Adrenal gland (tissue), 12 donors: ENCODE data around the gene BTBD9. TPM values are rescaled to one million over a fixed set of nuclear protein-coding genes. Genes with fewer than 3 reads are reported as not detected.

Experiments used
- DNase-seq, 7 donors: peaks; one replicate each; pipeline ENCODE4 v3.0.0-alpha.2; 2019 to 2020
- H3K27ac ChIP-seq, 5 donors: fragments of 200-600 bp; sonication (generic) in 4 of 5; 1 replicate in 3 of 5; 2 replicates in 2 of 5; pipeline versions ENCODE4 v1.5.1 to v1.8.0; 2016 to 2020; ENCODE audit warnings: mild to moderate bottlenecking in 1 of 5
- H3K27me3 ChIP-seq: fragments of 200-600 bp; 2 replicates; pipeline ENCODE4 v1.8.0; 2021
- H3K36me3 ChIP-seq, 2 donors: fragments of 200-600 bp; replicated peaks in 1 of 2; 1 replicate in 1 of 2; 2 replicates in 1 of 2; pipeline versions ENCODE4 v1.5.1 to v1.8.0; 2018 to 2022
- H3K4me1 ChIP-seq, 2 donors: fragments of 200-600 bp; replicated peaks in 1 of 2; 1 replicate in 1 of 2; 2 replicates in 1 of 2; pipeline versions ENCODE4 v1.5.1 to v1.8.0; 2018 to 2021
- H3K4me3 ChIP-seq, 4 donors: fragments of 200-600 bp; sonication (generic) in 3 of 4; one replicate each; pipeline ENCODE4 v1.5.1; 2016 to 2018
- H3K9me3 ChIP-seq, 3 donors: fragments of 200-600 bp; sonication (generic) in 1 of 3; replicated peaks in 1 of 3; 1 replicate in 2 of 3; 2 replicates in 1 of 3; pipeline versions ENCODE4 v1.5.1 to v1.8.0; 2016 to 2021
- CTCF ChIP-seq, 6 experiments: fragments of 450-650 bp in 4 of 6; fragments of 200-600 bp in 2 of 6; sonication (generic) in 1 of 6; IDR thresholded peaks; 1 replicate in 5 of 6; 2 replicates in 1 of 6; pipeline versions ENCODE4 v1.5.1 to v1.8.0; 2016 to 2021; ENCODE audit warnings: antibody characterized with exemption in 6 of 6, mild to moderate bottlenecking in 2 of 6, moderate library complexity in 1 of 6
- POLR2A ChIP-seq, 2 donors: fragments of 450-650 bp; IDR thresholded peaks; one replicate each; pipeline ENCODE4 v1.6.1; 2017; ENCODE audit warnings: antibody characterized with exemption in 2 of 2, mild to moderate bottlenecking in 2 of 2, moderate library complexity in 1 of 2
- WGBS, 4 donors: extraction: QIAGEN DNeasy Blood & Tissue Kit in 2 of 4; methylation state at CpG; one replicate each; pipeline versions ENCODE4 v1.1.5 to v1.1.7; 2013 to 2017; 5-methylcytosine and 5-hydroxymethylcytosine counted together
- intact Hi-C, 2 donors: fragments of 100-400 bp; cut with DNase I; formaldehyde crosslinking; loops; one replicate each; pipeline versions ENCODE4 v1.14.1 to v1.15.0; 2022 to 2023
- polyA plus RNA-seq, 3 donors: library from polyadenylated mRNA; stranded (reverse); fragments of 200-250 nt in 2 of 3; fragments of 350-450 nt in 1 of 3; fragmentation: Illumina TruSeq in 1 of 3; extraction: RNeasy Lipid Tissue Mini Kit (QIAGEN cat#74804) in 1 of 3; gene quantifications; one replicate each; pipeline ENCODE4 v1.2.3, GENCODE V29; 2013 to 2014
- total RNA-seq, 9 donors: library from RNA; depleted of rRNA in 4 of 9; stranded (reverse); fragments of >200 nt in 4 of 9; fragments of 120-200 nt in 1 of 9; fragmentation: NEBNext Ultra II Directional in 1 of 9; extraction: Animal tissue kit (Norgen Biotek cat#: 25700) in 1 of 9; gene quantifications; one replicate each; pipeline versions ENCODE4 v1.1.0 to v1.2.4, GENCODE V29; 2013 to 2023
- donor health status: healthy with polysubstance abuse.
- donor health status: Bipolar disorder and iron deficiency.
- donor health status: DM: yes; HTN: yes; CAD: no.
- donor health status: DM: no; HTN: no; CAD: no.
- donor health status: DM: no; HTN: no; CAD: no.
- donor health status: DM: yes; HTN: yes; CAD: no.

BTBD9 gene
- total and polyA plus RNA-seq, 12 donors = 2.4 to 29.6 (median 18.1) TPM

- 84 to 94% (median 91%) methylated on average over 1 of the region's 1 CpG for WGBS, 4 donors
- TF ChIP-seq POLR2A (IDR thresholded peaks at IDR 0.05) = no peak
- TF ChIP-seq CTCF (IDR thresholded peaks at IDR 0.05) = no peak
- Histone ChIP-seq H3K4me1 (no peaks in the 10 kb centered on the region), H3K27ac (no peak overlapping the region), H3K36me3 (no peaks in the 10 kb centered on the region), H3K27me3 (no peaks in the 10 kb centered on the region), H3K9me3 (no peaks in the 10 kb centered on the region), H3K4me3 (no peak overlapping the region)
- DNase-seq = no peak
- intact Hi-C loops = no loop called here
These were observed 493.0 kb downstream of the BTBD9 start for GRCh38 chr6:38146734-38147027.

GRCh38 chr6:38146021-38146733 is 493.6 kb downstream of the BTBD9 start:
- intact Hi-C loops = no loop called here
- Histone ChIP-seq H3K4me3 (no peak overlapping the region), H3K36me3 (no peaks in the 10 kb centered on the region), H3K9me3 (no peaks in the 10 kb centered on the region), H3K4me1 (no peaks in the 10 kb centered on the region), H3K27ac (no peak overlapping the region), H3K27me3 (no peaks in the 10 kb centered on the region)
- TF ChIP-seq POLR2A (IDR thresholded peaks at IDR 0.05) (no peak), CTCF (IDR thresholded peaks at IDR 0.05) (no peak)
- no peak for DNase-seq
- 88 to 96% (median 93%) methylated on average over 8 of the region's 8 CpGs for WGBS, 4 donors

GRCh38 chr6:38144365-38144945 is 495.3 kb downstream of the BTBD9 start:
- no peaks in the 10 kb centered on the region for H3K4me1 ChIP-seq
- no peaks in the 10 kb centered on the region for H3K36me3 ChIP-seq
- H3K27ac ChIP-seq = no peak overlapping the region
- H3K27me3 ChIP-seq = no peaks in the 10 kb centered on the region
- TF ChIP-seq CTCF (IDR thresholded peaks at IDR 0.05) (no peak), POLR2A (IDR thresholded peaks at IDR 0.05) (no peak)
- no peaks in the 10 kb centered on the region for H3K9me3 ChIP-seq
- intact Hi-C loops = no loop called here
- DNase-seq = no peak
- WGBS, 4 donors = 89 to 94% (median 92%) methylated on average over 5 of the region's 5 CpGs
- no peak overlapping the region for H3K4me3 ChIP-seq

GRCh38 chr6:38143191-38144150 is 496.3 kb downstream of the BTBD9 start:
- Histone ChIP-seq H3K4me1 (no peaks in the 10 kb centered on the region), H3K36me3 (no peaks in the 10 kb centered on the region), H3K9me3 (no peaks in the 10 kb centered on the region), H3K27me3 (no peaks in the 10 kb centered on the region), H3K4me3 (no peak overlapping the region), H3K27ac (no peak overlapping the region)
- no peak for DNase-seq
- no peak for TF ChIP-seq CTCF (IDR thresholded peaks at IDR 0.05)
- TF ChIP-seq POLR2A (IDR thresholded peaks at IDR 0.05) = no peak
- intact Hi-C loops = no loop called here
- 59 to 87% (median 84%) methylated on average over 8 of the region's 8 CpGs for WGBS, 4 donors
